Calu3 (cell line): Measurements from ENCODE around the gene PUM1. TPM values are rescaled to one million over a fixed set of nuclear protein-coding genes. Genes with fewer than 3 reads are reported as not detected.

Experiments
- BruUV-seq: library from RNA; stranded (reverse); fragments of 400-500 nt; replicated peaks from 2 replicates; lab custom pipeline; 2021; lab: Mats Ljungman, UMichigan
- CTCF ChIA-PET: fragments of 300-600 bp; sonication (Branson Sonifier 250); formaldehyde crosslinking; loops from one replicate; lab custom pipeline; 2022; ENCODE audit warnings: antibody characterized with exemption; lab: Charles Lee
- DNase-seq: peaks from one replicate; pipeline ENCODE4 v3.0.0; 2022
- H3K27ac Mint-ChIP-seq: one replicate; pipeline ENCODE4 v1.8.0; 2022; ENCODE audit warnings: mixed read lengths; ENCODE audit not compliant: unreplicated experiment
- H3K27me3 Mint-ChIP-seq: one replicate; pipeline ENCODE4 v1.8.0; 2022; ENCODE audit warnings: mixed read lengths; ENCODE audit not compliant: unreplicated experiment
- H3K36me3 Mint-ChIP-seq: one replicate; pipeline ENCODE4 v1.8.0; 2022; ENCODE audit warnings: mild to moderate bottlenecking, moderate library complexity, mixed read lengths; ENCODE audit not compliant: insufficient read depth, unreplicated experiment
- H3K4me1 Mint-ChIP-seq: one replicate; pipeline ENCODE4 v1.8.0; 2022; ENCODE audit warnings: mild to moderate bottlenecking, low read depth, mixed read lengths; ENCODE audit not compliant: unreplicated experiment
- H3K4me3 Mint-ChIP-seq: one replicate; pipeline ENCODE4 v1.8.0; 2022; ENCODE audit warnings: mild to moderate bottlenecking, low read depth, moderate library complexity, mixed read lengths; ENCODE audit not compliant: unreplicated experiment
- H3K9me3 Mint-ChIP-seq: one replicate; pipeline ENCODE4 v1.8.0; 2022; ENCODE audit warnings: low read depth, mixed read lengths; ENCODE audit not compliant: unreplicated experiment
- intact Hi-C: fragments of 100-400 bp; cut with micrococcal nuclease; formaldehyde crosslinking; loops from one replicate; pipeline ENCODE4 v1.10.0; 2022; ENCODE audit not compliant: unreplicated experiment
- total RNA-seq: library from RNA; stranded (reverse); gene quantifications from 2 replicates; pipeline ENCODE4 v1.2.3, GENCODE V29; 2022
- TF ChIP-seq, protein P1 (sequence below): fragments of 200-600 bp; IDR thresholded peaks from one replicate; pipeline ENCODE4 v1.8.0; 2022; ENCODE audit warnings: antibody characterized with exemption; ENCODE audit not compliant: unreplicated experiment

The PUM1 gene
- total RNA-seq, 1 experiment from 2014 or later, result 163 TPM

DNA sequence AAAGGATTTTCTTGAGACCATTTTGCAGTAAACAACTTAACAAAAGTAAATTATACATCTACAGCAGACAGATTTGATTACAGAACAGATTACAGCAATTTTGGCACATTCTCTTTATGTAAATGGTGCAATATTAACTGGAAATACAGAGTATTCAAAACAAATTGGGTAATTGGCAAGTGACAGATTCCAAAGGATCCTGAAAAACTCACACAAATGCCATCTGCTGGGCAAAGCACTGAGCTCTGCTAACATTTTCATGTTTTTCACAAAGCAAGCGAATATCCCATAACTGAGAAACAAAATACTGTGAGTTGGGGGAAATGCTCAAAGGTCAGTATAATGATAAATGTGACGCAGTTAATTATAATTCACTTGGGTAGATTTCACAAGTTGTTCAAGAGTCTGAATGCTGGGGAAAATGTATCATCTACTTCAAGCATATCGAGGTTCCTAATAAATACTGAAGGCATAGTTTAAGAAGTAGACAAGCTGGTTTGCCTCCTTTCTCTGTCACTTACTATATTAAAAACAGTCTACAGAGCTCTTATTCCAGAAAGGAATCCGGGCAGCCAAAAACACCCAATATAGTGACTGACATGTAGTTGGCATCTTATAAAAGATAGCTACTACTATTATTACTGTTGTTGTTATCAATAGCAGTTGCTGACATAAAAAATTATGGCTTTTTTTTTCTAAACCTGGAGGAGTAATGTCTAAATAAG lies 81.2 kb downstream of the PUM1 start:
- BruUV-seq, result no TSS peak
- Mint-ChIP-seq H3K36me3 (peaks cover 41% of the 10 kb centered on the region), H3K27ac (no peak overlapping the region), H3K27me3 (no peaks in the 10 kb centered on the region), H3K4me1 (peaks cover 40% of the 10 kb centered on the region), H3K4me3 (no peak overlapping the region), H3K9me3 (no peaks in the 10 kb centered on the region)
- intact Hi-C loops, result no loop called here
- TF ChIP-seq, protein P1, sequence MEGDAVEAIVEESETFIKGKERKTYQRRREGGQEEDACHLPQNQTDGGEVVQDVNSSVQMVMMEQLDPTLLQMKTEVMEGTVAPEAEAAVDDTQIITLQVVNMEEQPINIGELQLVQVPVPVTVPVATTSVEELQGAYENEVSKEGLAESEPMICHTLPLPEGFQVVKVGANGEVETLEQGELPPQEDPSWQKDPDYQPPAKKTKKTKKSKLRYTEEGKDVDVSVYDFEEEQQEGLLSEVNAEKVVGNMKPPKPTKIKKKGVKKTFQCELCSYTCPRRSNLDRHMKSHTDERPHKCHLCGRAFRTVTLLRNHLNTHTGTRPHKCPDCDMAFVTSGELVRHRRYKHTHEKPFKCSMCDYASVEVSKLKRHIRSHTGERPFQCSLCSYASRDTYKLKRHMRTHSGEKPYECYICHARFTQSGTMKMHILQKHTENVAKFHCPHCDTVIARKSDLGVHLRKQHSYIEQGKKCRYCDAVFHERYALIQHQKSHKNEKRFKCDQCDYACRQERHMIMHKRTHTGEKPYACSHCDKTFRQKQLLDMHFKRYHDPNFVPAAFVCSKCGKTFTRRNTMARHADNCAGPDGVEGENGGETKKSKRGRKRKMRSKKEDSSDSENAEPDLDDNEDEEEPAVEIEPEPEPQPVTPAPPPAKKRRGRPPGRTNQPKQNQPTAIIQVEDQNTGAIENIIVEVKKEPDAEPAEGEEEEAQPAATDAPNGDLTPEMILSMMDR, result no peak
- no peak for DNase-seq
- CTCF ChIA-PET, result interaction anchor here (0.7 to 1.1 kb wide), 2 partner anchors 8 to 13 kb away, joined by 3 read pairs; no protein-coding TSS in a partner anchor

DNA sequence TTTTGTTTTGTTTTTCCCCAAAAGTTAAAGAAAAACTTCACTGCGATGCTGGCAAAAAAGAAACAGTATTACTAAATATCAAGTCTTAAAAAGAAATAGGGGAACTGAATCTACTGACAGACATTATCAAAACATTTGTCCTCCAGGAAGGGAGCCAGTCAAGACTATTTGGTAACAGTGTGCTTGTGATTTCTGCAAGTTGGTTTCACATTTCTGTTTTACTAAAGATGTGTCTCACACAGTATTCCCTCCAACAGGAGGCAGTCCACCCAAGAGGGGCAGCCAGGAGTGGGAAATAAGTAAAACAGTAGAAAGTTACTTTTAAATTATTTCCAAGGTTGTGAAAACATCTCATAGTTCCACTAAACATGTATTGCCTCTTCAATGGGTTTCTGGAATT lies 82.6 kb downstream of the PUM1 start:
- no peak overlapping the region for H3K27ac Mint-ChIP-seq

DNA sequence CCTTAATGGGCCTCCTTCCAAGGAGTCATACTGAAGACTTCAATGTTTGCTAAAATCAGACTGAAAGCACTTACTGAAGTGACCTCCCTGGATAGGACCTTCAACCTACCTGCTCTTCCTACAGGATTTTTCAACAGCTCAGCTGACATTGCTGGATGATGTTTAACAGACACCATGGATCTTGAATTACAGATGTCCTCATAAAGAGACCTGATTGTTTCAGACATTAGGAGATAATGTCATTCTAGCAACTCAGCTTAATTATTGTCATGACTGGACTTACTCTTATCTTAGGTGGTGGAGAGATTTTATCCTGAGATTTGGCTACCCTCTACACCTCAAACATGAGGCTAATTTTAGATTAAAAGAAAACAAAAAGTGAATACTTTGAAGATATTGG lies 83.1 kb downstream of the PUM1 start:
- Mint-ChIP-seq H3K4me1 (peaks cover 39% of the 10 kb centered on the region), H3K36me3 (peaks cover 55% of the 10 kb centered on the region), H3K9me3 (no peaks in the 10 kb centered on the region), H3K27ac (no peak overlapping the region), H3K4me3 (no peak overlapping the region), H3K27me3 (no peaks in the 10 kb centered on the region)
- intact Hi-C loops, result no loop called here
- no peak for DNase-seq
- BruUV-seq, result no TSS peak
- CTCF ChIA-PET, result no interaction called here
- TF ChIP-seq, protein P1, result no peak

More for the DNA sequence above, 82.6 kb downstream of the PUM1 start:
- Mint-ChIP-seq H3K4me3 (no peak overlapping the region), H3K27me3 (no peaks in the 10 kb centered on the region), H3K36me3 (peaks cover 51% of the 10 kb centered on the region), H3K9me3 (no peaks in the 10 kb centered on the region), H3K4me1 (peaks cover 34% of the 10 kb centered on the region)
- intact Hi-C loops, result no loop called here
- no peak for DNase-seq
- CTCF ChIA-PET, result no interaction called here
- TF ChIP-seq, protein P1, result no peak
- no TSS peak for BruUV-seq

DNA sequence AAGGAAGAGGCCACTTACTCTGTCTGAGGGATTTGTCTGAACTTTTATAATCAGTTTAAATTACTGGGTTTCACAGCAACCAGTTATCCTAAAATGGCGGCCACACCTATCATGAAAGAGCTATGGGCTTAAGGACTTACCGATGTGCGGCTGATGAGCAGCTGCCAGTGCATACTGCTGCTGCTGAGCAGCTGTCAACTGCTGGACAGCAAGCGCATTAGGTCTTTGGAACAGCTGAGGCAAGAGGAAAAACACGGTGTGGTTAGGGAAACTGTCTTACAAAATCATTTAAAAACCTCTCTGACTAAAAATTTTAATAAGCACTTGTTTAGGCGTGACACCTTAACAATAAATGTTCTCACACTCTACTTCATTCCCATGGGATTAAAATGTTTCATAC lies 84.3 kb downstream of the PUM1 start:
- DNase-seq, result no peak
- Mint-ChIP-seq H3K27me3 (no peaks in the 10 kb centered on the region), H3K27ac (peak overlapping the region; percentile 5), H3K4me1 (peaks cover 51% of the 10 kb centered on the region), H3K36me3 (peaks cover 67% of the 10 kb centered on the region), H3K9me3 (no peaks in the 10 kb centered on the region), H3K4me3 (no peak overlapping the region)
- BruUV-seq, result no TSS peak
- TF ChIP-seq, protein P1, result no peak
- intact Hi-C loops, result no loop called here
- CTCF ChIA-PET, result interaction anchor here (1.6 kb wide), 1 partner anchor 29 kb away, joined by 3 read pairs; no protein-coding TSS in a partner anchor
